ENCODE results near the gene SNED1.

GRCh38 chr2:241019441-241020139 is 21.2 kb downstream of the SNED1 start:
- TF ChIP-seq, protein P1, sequence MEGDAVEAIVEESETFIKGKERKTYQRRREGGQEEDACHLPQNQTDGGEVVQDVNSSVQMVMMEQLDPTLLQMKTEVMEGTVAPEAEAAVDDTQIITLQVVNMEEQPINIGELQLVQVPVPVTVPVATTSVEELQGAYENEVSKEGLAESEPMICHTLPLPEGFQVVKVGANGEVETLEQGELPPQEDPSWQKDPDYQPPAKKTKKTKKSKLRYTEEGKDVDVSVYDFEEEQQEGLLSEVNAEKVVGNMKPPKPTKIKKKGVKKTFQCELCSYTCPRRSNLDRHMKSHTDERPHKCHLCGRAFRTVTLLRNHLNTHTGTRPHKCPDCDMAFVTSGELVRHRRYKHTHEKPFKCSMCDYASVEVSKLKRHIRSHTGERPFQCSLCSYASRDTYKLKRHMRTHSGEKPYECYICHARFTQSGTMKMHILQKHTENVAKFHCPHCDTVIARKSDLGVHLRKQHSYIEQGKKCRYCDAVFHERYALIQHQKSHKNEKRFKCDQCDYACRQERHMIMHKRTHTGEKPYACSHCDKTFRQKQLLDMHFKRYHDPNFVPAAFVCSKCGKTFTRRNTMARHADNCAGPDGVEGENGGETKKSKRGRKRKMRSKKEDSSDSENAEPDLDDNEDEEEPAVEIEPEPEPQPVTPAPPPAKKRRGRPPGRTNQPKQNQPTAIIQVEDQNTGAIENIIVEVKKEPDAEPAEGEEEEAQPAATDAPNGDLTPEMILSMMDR (optimal IDR thresholded peaks at IDR 0.05 in 1 of 3, IDR thresholded peaks at IDR 0.05 in 1 of 3, conservative IDR thresholded peaks at IDR 0.05 in 1 of 3; ENCODE audit: extremely low read depth in 1 of 3, insufficient read depth in 2 of 3, low read length in 3 of 3) = no peak
- no peak for TF ChIP-seq EZH2 (IDR thresholded peaks at IDR 0.05; ENCODE audit: low read length)
